Choroid plexus epithelial cell (primary cell): ENCODE measurements around the gene KIF22.
"Not testable (repeated sequence)": the region's sequence is repeated elsewhere in the genome, so short reads cannot be mapped to it uniquely, and the experiment has no call there.

Source experiments
- DNase-seq: peaks from one replicate; pipeline ENCODE4 v3.0.0-alpha.2; 2010; ENCODE audit warnings: low read depth
- H3K4me3 ChIP-seq: 2 replicates; pipeline ENCODE4 v1.5.1; 2011; ENCODE audit warnings: low read depth, mild to moderate bottlenecking, control low read depth, low read length, moderate library complexity
- TF ChIP-seq, protein P1 (sequence below): conservative IDR thresholded peaks from 2 replicates; pipeline ENCODE4 v1.5.1; 2011; ENCODE audit warnings: low read depth, mild to moderate bottlenecking, control low read depth, inconsistent platforms, low read length, moderate library complexity

Gene KIF22

DNA sequence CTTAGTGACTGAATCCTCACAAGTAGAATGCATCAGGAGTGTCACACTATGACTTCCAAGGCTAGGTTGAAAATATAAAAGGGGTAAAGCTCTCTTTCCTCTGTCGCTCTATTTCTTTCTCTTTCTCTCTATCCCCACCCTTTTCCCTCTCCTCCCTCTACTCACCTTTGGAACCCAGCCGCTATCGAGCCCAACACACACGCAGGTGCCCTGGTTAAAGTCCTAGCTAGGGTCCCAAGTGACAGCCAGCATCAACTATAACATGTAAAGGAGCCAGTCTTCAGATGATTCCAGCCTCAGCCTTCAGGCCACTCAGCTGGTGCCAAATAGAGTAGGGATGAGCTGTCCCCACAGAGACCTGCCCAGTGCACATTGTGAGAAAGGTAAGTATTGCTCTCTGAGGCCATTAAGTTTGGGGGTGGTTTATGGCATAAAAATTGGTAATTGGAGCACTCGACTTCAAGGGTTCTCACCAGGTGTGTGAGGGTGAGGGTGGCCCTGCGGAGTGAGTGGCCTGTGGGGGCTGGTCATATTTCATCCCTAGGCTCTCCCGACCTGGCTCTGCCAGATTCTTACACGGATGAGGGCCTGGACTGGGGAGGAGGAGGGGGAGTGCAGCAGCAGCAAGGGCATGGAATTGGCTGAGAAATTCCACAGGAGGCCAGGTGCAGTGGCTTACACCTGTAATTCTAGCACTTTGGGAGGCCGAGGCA lies 29.8 kb upstream of the KIF22 start:
- H3K4me3 ChIP-seq: no peak overlapping the region
- DNase-seq: no peak
- TF ChIP-seq, protein P1, sequence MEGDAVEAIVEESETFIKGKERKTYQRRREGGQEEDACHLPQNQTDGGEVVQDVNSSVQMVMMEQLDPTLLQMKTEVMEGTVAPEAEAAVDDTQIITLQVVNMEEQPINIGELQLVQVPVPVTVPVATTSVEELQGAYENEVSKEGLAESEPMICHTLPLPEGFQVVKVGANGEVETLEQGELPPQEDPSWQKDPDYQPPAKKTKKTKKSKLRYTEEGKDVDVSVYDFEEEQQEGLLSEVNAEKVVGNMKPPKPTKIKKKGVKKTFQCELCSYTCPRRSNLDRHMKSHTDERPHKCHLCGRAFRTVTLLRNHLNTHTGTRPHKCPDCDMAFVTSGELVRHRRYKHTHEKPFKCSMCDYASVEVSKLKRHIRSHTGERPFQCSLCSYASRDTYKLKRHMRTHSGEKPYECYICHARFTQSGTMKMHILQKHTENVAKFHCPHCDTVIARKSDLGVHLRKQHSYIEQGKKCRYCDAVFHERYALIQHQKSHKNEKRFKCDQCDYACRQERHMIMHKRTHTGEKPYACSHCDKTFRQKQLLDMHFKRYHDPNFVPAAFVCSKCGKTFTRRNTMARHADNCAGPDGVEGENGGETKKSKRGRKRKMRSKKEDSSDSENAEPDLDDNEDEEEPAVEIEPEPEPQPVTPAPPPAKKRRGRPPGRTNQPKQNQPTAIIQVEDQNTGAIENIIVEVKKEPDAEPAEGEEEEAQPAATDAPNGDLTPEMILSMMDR: no peak

DNA sequence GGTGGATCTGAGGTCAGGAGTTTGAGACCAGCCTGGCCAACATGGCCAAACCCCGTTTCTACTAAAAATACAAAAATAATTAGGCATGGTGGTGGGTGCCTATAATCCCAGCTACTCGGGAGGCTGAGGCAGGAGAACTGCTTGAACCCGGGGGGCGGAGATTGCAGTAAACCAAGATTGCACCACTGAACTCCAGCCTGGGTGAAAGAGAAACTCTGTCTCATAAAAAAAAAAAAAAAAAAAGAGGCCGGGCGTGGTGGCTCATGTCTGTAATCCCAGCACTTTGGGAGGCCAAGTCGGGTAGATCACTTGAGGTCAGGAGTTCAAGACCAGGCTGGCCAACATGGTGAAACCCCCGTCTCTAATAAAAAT lies 29.3 kb upstream of the KIF22 start:
- H3K4me3 ChIP-seq, DNase-seq: not testable (repeated sequence)

DNA sequence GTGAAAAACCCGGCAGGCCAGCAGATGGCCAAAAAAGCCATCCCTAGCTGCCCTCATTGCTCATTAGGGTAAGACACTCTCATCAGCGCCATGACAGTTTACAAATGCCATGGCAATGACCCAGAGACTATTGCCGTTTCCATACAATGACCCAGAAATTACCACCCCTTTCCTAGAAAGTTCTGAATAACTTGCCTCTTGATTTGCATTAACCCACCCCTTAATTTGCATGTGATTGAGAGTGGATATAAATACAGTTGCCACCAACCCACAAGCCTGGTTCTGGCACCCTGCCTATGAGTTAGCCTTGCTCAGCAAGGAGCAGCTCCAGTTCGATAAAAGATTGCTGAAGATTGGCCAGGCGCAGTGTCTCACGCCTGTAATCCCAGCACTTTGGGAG lies 28.7 kb upstream of the KIF22 start:
- TF ChIP-seq, protein P1: no peak
- no peak overlapping the region for H3K4me3 ChIP-seq
- no peak for DNase-seq

DNA sequence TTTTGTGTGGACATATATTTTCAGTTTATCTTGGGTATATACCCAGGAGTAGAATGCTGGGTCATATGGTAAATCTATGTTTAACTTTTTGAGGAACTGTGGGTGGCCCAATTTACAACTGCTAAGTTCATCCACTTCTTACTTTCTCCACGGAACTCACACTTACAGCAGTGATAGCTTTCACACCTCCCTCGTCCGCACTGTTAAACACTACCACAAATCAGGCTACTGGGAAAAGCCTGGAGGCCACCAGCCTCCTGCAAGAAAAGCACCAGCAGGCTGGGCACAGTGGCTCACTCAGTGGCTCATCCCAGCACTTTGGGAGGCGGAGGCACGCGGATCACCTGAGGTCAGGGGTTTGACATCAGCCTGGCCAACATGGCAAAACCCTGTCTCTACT lies 27.2 kb upstream of the KIF22 start:
- TF ChIP-seq, protein P1: no peak
- no peak for DNase-seq
- H3K4me3 ChIP-seq: no peak overlapping the region

DNA sequence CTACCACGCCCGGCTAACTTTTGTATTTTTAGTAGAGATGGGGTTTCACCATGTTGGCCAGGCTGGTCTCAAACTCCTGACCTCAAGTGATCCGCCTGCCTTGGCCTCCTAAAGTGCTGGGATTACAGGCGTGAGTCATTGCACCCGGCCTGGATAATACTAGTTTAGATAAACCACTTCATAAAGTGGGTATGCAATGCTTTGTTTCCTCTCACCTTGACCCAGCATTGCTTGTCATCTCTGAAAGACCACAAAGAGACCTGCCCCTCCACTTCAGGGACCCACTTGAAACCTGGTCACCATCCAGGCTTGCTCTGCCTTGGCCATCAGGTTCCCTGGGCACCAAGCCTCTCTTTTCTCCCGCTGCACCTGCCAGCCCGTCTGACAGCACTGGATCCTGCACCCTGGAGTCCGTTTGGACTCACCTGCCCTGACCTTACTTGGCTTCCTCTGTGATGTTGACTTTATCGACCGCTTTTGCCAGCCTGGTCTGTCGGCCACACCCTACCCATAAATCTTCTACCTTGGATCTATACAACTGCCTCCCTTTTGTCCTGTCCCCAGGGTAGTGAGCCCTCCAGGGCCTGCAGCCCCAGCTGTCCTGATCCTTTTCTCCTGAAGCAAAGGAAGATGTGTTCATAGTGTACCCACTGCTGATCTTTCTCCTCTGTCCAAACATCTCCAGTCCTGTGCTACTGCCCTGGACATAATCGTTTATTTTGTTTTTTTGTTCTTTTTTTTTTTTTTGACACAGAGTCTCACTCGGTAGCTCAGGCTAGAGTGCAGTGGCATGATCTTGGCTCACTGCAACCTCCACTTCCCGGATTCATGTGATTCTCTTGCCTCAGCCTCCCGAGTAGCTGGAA lies 25.2 kb upstream of the KIF22 start:
- no peak overlapping the region for H3K4me3 ChIP-seq
- TF ChIP-seq, protein P1: no peak
- DNase-seq: no peak

DNA sequence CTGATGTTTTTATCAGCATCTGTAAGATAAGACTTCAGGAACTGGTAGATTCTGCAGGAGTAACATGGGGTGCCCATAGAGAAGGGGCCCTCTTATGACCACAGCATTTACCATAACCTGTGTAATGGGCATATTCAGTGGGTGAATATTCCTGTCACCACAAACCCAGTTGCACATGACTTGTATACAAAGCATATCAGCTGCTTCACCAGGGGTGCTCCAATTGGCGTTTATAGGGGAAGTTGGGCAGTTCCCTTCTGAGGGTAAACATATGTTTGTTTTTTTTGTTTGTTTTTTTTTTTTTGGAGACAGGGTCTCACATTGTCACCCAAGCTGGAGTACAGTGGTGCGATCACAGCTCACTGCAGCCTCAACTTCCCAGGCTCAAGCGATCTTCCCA lies 24.0 kb upstream of the KIF22 start:
- TF ChIP-seq, protein P1: no peak
- no peak for DNase-seq
- H3K4me3 ChIP-seq: no peak overlapping the region

DNA sequence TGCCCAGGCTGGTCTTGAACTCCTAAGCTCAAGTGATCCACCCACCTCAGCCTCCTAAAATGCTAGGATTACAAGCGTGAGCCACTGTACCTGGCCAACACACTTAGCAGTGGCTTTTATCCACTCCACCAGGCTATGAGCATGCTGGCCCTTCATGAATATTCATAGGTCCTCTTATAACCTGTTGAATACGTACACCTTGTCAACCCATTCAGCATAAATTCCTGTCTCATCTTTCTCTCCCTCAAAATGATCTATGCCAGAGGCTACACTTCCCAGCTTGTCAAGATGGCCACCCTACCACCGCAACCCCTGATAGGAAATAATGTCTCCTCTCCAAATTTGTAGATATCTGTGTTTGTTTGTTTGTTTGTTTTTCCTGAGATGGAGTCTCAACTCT lies 23.5 kb upstream of the KIF22 start:
- TF ChIP-seq, protein P1: no peak
- H3K4me3 ChIP-seq: no peak overlapping the region
- DNase-seq: no peak
